ENCODE data around the gene NOP14. TPM values are rescaled to one million over a fixed set of nuclear protein-coding genes. Genes with fewer than 3 reads are reported as not detected.

NOP14 gene
- total and polyA plus RNA-seq, 2 of the 8 experiments (the other 6 are each of a cell fraction or from before 2014, with no cell fraction given) = 8.6 to 45.3 TPM

GRCh38 chr4:2927696-2928075 lies 35.5 kb downstream of the NOP14 start (continued):
- no peak for TF ChIP-seq EZH2 (IDR thresholded peaks at IDR 0.05; ENCODE audit: low read depth, low read length, severe bottlenecking)
